HUES6 (cell line): Measurements from ENCODE around the gene SATB1.

Source experiments
- H3K27ac ChIP-seq: 2 replicates; pipeline ENCODE4 v1.7.0; 2013; ENCODE audit warnings: low read depth, mild to moderate bottlenecking, low read length, inconsistent platforms
- H3K27me3 ChIP-seq: 2 replicates; pipeline ENCODE4 v1.6.1; 2013; ENCODE audit warnings: low read length; ENCODE audit not compliant: control insufficient read depth, insufficient read depth
- H3K36me3 ChIP-seq: 2 replicates; pipeline ENCODE4 v1.6.1; 2013; ENCODE audit warnings: low read length; ENCODE audit not compliant: control insufficient read depth, insufficient read depth
- H3K4me1 ChIP-seq: 2 replicates; pipeline ENCODE4 v1.6.1; 2013; ENCODE audit warnings: low read length; ENCODE audit not compliant: control insufficient read depth, insufficient read depth
- H3K4me3 ChIP-seq: 2 replicates; pipeline ENCODE4 v1.5.1; 2013; ENCODE audit warnings: low read depth, low read length
- H3K9ac ChIP-seq: one replicate; pipeline ENCODE4 v1.6.1; 2013; ENCODE audit warnings: mild to moderate bottlenecking, low read length
- H3K9me3 ChIP-seq: 2 replicates; pipeline ENCODE4 v1.6.1; 2013; ENCODE audit warnings: low read depth, low read length; ENCODE audit not compliant: control insufficient read depth, insufficient read depth

The SATB1 gene

GRCh38 chr3:18443665-18444594 is 18.8 kb upstream of the SATB1 start:
- Histone ChIP-seq H3K9ac (peak overlapping the region; percentile 22), H3K27ac (no peak overlapping the region), H3K4me3 (peak overlapping the region; percentile 72), H3K4me1 (peaks cover 24% of the 10 kb centered on the region), H3K27me3 (peaks cover 69% of the 10 kb centered on the region), H3K36me3 (no peaks in the 10 kb centered on the region), H3K9me3 (peaks cover 6% of the 10 kb centered on the region)

DNA sequence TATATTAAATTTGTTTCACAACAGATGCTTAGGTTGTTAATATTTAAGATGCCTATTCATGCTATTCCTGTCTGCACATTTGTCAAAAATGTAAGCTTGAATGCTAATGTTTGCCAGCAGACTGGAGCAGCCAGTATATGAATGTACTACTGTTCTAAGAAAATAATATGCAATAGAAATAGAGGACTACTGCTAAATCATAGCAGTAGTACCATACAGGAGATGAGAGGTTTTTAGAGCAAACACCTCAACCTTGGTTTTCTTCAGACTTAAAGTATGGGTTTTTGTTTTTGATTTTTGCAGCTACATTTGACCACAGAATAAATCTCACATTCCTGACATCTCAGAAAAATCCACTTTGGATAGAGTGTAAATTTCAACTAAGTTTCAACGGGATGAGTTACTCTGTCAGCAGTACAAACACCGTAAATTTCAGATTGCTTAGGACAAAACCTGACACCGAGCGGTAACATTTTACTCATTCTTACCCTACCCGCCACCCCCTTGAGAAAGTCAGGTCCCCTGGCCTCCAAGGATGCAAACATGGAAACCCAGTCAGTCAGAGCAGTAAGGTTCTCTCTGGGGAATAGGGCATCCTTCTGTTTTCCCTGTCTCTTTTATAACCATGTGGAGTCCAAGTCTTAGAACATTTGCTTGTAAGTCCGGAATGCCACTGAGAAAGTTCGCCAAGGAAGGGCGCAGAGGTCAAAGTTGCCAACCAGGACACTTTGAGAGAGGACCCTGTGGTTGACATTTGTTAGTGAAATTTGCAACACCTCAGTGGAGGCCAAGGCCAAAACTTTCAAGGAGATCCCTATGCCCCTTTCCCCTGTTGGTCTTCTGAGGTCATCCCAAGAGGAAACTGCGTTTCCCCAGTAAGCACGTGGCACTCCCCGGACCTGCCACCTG is 17.9 kb upstream of the SATB1 start:
- Histone ChIP-seq H3K27me3 (peaks cover 69% of the 10 kb centered on the region), H3K4me3 (peak overlapping the region; percentile 72), H3K4me1 (peaks cover 24% of the 10 kb centered on the region), H3K9ac (no peak overlapping the region), H3K36me3 (no peaks in the 10 kb centered on the region), H3K9me3 (peaks cover 2% of the 10 kb centered on the region; the same call in 1 of the 2 replicates), H3K27ac (no peak overlapping the region)

DNA sequence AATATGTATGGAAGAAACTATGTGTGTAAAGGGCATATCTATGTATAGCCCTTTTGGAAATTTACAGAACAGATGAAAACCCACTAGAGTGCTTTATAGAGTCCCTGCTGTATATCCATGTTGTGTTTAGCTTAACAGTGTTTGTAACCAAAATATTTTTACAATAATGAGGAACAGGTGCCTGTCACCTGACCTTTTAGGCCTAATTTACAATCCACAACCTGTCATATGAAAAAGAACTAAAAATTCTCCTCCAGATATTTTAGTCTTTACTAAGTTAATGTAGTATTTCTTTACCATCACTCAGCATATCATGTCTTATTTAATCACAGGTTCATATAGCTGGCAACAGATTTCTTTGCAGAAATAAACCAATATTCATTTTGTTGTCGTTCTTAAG is 16.4 kb upstream of the SATB1 start:
- Histone ChIP-seq H3K9me3 (no peaks in the 10 kb centered on the region), H3K4me3 (no peak overlapping the region), H3K9ac (no peak overlapping the region), H3K36me3 (no peaks in the 10 kb centered on the region), H3K27ac (no peak overlapping the region), H3K4me1 (peaks cover 22% of the 10 kb centered on the region), H3K27me3 (peaks cover 64% of the 10 kb centered on the region)

DNA sequence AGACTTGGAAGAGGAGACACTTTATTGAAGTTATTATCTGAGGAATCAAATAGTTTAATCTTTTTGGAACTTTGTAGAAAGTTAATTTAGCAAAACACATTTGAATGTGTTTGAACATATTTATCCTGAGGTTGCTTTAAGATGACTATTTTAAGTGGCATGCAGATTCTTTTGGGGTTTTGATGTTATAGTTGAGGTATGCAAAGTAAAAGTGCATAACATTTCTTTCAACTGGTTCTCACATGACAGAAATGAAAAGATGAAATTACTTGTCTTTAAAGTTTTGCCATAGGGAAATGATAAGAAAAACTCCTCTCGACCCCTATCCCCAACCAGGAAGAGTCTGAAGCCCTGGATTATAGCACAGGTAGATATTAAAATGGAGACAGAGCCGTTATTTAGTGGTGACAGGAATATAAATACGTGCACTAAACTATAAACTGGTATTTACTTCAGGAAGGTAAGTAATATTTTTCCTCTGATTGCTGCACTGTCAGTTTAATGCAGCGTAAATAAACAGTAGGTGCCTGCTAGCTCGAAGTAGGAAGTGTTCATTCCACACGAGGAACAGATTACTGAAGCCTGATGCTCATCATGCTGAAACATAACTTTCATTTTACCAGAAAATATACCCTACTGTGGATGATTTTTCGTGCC is 15.1 kb upstream of the SATB1 start:
- Histone ChIP-seq H3K9ac (no peak overlapping the region), H3K9me3 (no peaks in the 10 kb centered on the region), H3K27ac (no peak overlapping the region), H3K36me3 (no peaks in the 10 kb centered on the region), H3K27me3 (peaks cover 52% of the 10 kb centered on the region), H3K4me3 (no peak overlapping the region), H3K4me1 (peaks cover 13% of the 10 kb centered on the region; the same call in 1 of the 2 replicates)

DNA sequence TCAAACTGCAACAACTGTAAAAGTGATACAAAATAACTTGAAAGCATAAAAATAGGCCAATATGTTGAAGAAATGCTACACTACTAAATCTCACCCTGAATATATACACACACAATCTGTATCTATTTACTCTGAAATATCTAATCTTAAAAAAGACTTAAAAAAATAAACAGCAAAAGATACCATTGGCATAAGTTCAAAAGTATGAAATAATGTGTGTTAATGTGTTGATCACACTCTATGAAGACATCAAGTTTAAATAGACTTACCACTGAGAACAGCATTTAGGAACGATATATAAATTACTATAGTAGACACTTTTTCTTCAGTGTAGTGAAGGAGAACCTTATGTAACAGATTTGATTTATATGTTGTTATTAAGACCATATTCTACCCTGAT is 14.1 kb upstream of the SATB1 start:
- Histone ChIP-seq H3K4me1 (peaks cover 13% of the 10 kb centered on the region; the same call in 1 of the 2 replicates), H3K4me3 (no peak overlapping the region), H3K9me3 (no peaks in the 10 kb centered on the region), H3K36me3 (no peaks in the 10 kb centered on the region), H3K9ac (no peak overlapping the region), H3K27ac (no peak overlapping the region), H3K27me3 (peaks cover 48% of the 10 kb centered on the region)

DNA sequence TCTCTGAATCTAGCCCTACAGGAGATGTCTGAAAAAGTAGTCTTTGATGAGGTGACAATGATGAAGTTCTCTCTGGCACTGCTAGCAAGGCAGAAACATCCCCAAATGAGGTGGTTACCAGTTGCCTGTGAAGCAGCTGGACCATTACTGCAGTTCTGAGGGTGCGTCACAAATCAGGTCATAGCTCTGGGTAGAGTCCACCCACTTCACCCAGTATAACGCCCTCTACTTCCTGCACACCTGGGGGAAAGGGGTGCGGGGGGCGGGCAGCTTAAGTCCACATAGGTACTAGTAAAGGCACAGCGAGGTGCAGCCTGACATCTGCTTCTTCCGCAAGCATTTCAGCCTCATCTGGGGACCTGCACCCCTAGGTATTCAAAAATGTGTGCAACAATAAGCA is 13.4 kb upstream of the SATB1 start:
- peaks cover 13% of the 10 kb centered on the region; the same call in 1 of the 2 replicates for H3K4me1 ChIP-seq
- peaks cover 41% of the 10 kb centered on the region for H3K27me3 ChIP-seq
- H3K36me3 ChIP-seq, result no peaks in the 10 kb centered on the region
- H3K9ac ChIP-seq, result no peak overlapping the region
- H3K27ac ChIP-seq, result no peak overlapping the region
- H3K4me3 ChIP-seq, result no peak overlapping the region
- no peaks in the 10 kb centered on the region for H3K9me3 ChIP-seq

DNA sequence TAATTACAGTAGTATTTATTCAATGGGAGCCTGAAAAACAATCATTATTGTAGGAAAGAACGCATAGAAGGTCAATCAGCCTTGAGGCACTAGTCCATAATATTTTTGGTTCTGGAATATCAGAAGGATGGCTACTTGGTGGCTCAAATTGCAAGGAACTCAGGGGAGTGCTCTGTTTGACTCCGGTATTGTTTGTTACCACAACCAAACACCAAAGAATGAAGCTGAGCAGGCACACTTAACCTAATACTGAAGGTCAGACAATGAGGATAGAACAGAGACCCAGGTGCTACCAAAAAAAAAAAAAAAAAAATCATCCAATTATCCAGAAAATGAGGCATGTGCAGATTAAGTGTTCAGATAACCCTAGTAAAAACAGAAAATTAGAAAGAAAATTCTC is 11.1 kb upstream of the SATB1 start:
- Histone ChIP-seq H3K4me3 (no peak overlapping the region), H3K36me3 (no peaks in the 10 kb centered on the region), H3K9me3 (no peaks in the 10 kb centered on the region), H3K4me1 (0 out of 2 replicates have a peak, but pooled peaks cover 4% of the 10 kb centered on the region), H3K9ac (no peak overlapping the region), H3K27me3 (peaks cover 22% of the 10 kb centered on the region), H3K27ac (no peak overlapping the region)

- Histone ChIP-seq H3K4me1 (0 out of 2 replicates have a peak, but pooled peaks cover 4% of the 10 kb centered on the region), H3K27ac (no peak overlapping the region), H3K9ac (no peak overlapping the region), H3K4me3 (no peak overlapping the region), H3K9me3 (no peaks in the 10 kb centered on the region), H3K27me3 (peaks cover 12% of the 10 kb centered on the region), H3K36me3 (no peaks in the 10 kb centered on the region)
Measured at GRCh38 chr3:18434711-18435110, 9.6 kb upstream of the SATB1 start.

GRCh38 chr3:18432752-18433151 is 7.6 kb upstream of the SATB1 start:
- H3K36me3 ChIP-seq, result no peaks in the 10 kb centered on the region
- no peak overlapping the region for H3K9ac ChIP-seq
- H3K27me3 ChIP-seq, result 0 out of 2 replicates have a peak, but pooled peaks cover 5% of the 10 kb centered on the region
- no peaks in the 10 kb centered on the region for H3K9me3 ChIP-seq
- no peak overlapping the region for H3K4me3 ChIP-seq
- no peak overlapping the region for H3K27ac ChIP-seq
- H3K4me1 ChIP-seq, result 0 out of 2 replicates have a peak, but pooled peaks cover 4% of the 10 kb centered on the region

- Histone ChIP-seq H3K9ac (no peak overlapping the region), H3K27ac (no peak overlapping the region), H3K4me3 (no peak overlapping the region), H3K27me3 (0 out of 2 replicates have a peak, but pooled peaks cover 8% of the 10 kb centered on the region), H3K36me3 (no peaks in the 10 kb centered on the region), H3K9me3 (no peaks in the 10 kb centered on the region), H3K4me1 (peaks cover 9% of the 10 kb centered on the region; the same call in 1 of the 2 replicates)
Measured at GRCh38 chr3:18431266-18431665, 6.1 kb upstream of the SATB1 start.
